NB4 (cell line): Measurements from ENCODE around the gene BTBD1.
"Not testable (repeated sequence)": the region's sequence is repeated elsewhere in the genome, so short reads cannot be mapped to it uniquely, and the experiment has no call there.

Experiments used
- CTCF ChIP-seq: IDR thresholded peaks from one replicate; pipeline ENCODE4 v1.5.1; 2012; ENCODE audit warnings: low read depth, low read length
- MAX ChIP-seq: IDR thresholded peaks from 2 replicates; pipeline ENCODE4 v1.6.1; 2011; ENCODE audit warnings: low read depth, low read length
- POLR2A ChIP-seq: IDR thresholded peaks from 2 replicates; pipeline ENCODE4 v1.6.1; 2011; ENCODE audit warnings: mild to moderate bottlenecking; ENCODE audit not compliant: insufficient read length; ENCODE audit errors: extremely low read depth

GRCh38 chr15:83000672-83001031 lies 66.4 kb downstream of the BTBD1 start:
- TF ChIP-seq CTCF, POLR2A, MAX: not testable (repeated sequence)
